Hematopoietic multipotent progenitor cell treated with erythropoietin and hydrocortisone succinate and interleukin-3 and kit ligand, for 8 days (in vitro differentiated cells): Measurements from ENCODE around the gene ARL6IP4.
"Not testable (repeated sequence)": the region's sequence is repeated elsewhere in the genome, so short reads cannot be mapped to it uniquely, and the experiment has no call there.

ENCODE experiments used
- DNase-seq: peaks from one replicate; pipeline ENCODE4 v3.0.0-alpha.2; 2015

Gene ARL6IP4

GRCh38 chr12:123013185-123014095 is 33.0 kb downstream of the ARL6IP4 start:
- DNase-seq: no peak

- DNase-seq: not testable (repeated sequence)
These were observed 34.0 kb downstream of the ARL6IP4 start for GRCh38 chr12:123014473-123014872.

- no peak for DNase-seq
These were observed 37.3 kb downstream of the ARL6IP4 start for GRCh38 chr12:123017753-123018152.

- no peak for DNase-seq
These were observed 39.3 kb downstream of the ARL6IP4 start for GRCh38 chr12:123019841-123020138.

GRCh38 chr12:123021688-123022604 is 41.5 kb downstream of the ARL6IP4 start:
- DNase-seq: peak; percentile 81

- DNase-seq: no peak
These were observed 42.4 kb downstream of the ARL6IP4 start for GRCh38 chr12:123022846-123023245.

- DNase-seq: no peak
These were observed 44.4 kb downstream of the ARL6IP4 start for GRCh38 chr12:123024819-123025391.

- no peak for DNase-seq
These were observed 45.8 kb downstream of the ARL6IP4 start for GRCh38 chr12:123026094-123026853.

- DNase-seq: no peak
These were observed 47.4 kb downstream of the ARL6IP4 start for GRCh38 chr12:123027726-123028445.

- no peak for DNase-seq
These were observed 48.0 kb downstream of the ARL6IP4 start for GRCh38 chr12:123028475-123028874.

GRCh38 chr12:123029550-123029949 is 49.1 kb downstream of the ARL6IP4 start:
- DNase-seq: no peak

GRCh38 chr12:123030686-123031085 is 50.2 kb downstream of the ARL6IP4 start:
- DNase-seq: no peak

GRCh38 chr12:123031171-123031845 is 50.8 kb downstream of the ARL6IP4 start:
- DNase-seq: no peak
